GM12892 (cell line): ENCODE data around the gene BABAM2.

ENCODE experiments used
- POLR2A ChIP-seq: IDR thresholded peaks from 2 replicates; pipeline ENCODE4 v1.6.1; 2011; ENCODE audit warnings: low read depth, low read length, control low read depth
- POLR2AphosphoS5 ChIP-seq: IDR thresholded peaks from 2 replicates; pipeline ENCODE4 v1.6.1; 2011; ENCODE audit warnings: low read depth, low read length, control low read depth
- TAF1 ChIP-seq: IDR thresholded peaks from 2 replicates; pipeline ENCODE4 v1.6.1; 2011; ENCODE audit warnings: low read depth, mild to moderate bottlenecking, control low read depth, low read length, borderline replicate concordance

DNA sequence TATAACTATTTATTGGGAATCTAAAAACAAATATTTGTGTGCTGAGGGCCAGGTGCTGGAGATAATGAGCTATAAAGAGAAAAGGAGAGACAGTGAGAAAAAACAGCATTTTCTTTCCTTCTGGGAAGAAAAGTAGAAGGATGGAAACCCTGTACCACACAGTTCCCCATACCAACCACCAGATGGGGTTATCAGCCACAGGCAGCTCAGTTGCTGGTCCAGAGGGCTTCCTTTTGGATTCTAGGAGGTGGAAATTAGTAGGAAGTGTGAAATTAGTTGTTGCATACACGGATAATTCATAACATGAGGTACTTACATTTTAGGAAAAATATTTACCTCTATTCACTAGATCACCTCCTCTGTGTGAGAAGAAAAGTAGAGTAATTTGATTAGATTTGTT is 265.1 kb downstream of the BABAM2 start:
- TF ChIP-seq POLR2A = no peak
- no peak for TF ChIP-seq POLR2AphosphoS5
- TF ChIP-seq TAF1 = no peak
